ENCODE data around the gene MAPT. TPM values are rescaled to one million over a fixed set of nuclear protein-coding genes. Genes with fewer than 3 reads are reported as not detected.

MAPT gene
- total RNA-seq, 6 experiments from 2014 or later, result 0.11 to 0.43 (median 0.26) TPM

GRCh38 chr17:45963889-45964288 lies 69.5 kb downstream of the MAPT start:
- H3K36me3 Mint-ChIP-seq (ENCODE audit: low read depth), result no peaks in the 10 kb centered on the region
- DNase-seq, result no peak
- H3K4me1 Mint-ChIP-seq (ENCODE audit: low read depth), result no peaks in the 10 kb centered on the region
- TF ChIP-seq CTCF (IDR thresholded peaks at IDR 0.05), result no peak
- peaks cover 42% of the 10 kb centered on the region for H3K27me3 Mint-ChIP-seq (ENCODE audit: insufficient read depth)
- H3K4me3 Mint-ChIP-seq, result no peak overlapping the region
- H3K27ac Mint-ChIP-seq, result no peak overlapping the region
- H3K9me3 Mint-ChIP-seq, result no peaks in the 10 kb centered on the region

GRCh38 chr17:45964634-45965033 lies 70.3 kb downstream of the MAPT start:
- H3K4me3 Mint-ChIP-seq, result no peak overlapping the region
- DNase-seq, result no peak
- no peaks in the 10 kb centered on the region for H3K36me3 Mint-ChIP-seq (ENCODE audit: low read depth)
- H3K4me1 Mint-ChIP-seq (ENCODE audit: low read depth), result no peaks in the 10 kb centered on the region
- peaks cover 36% of the 10 kb centered on the region for H3K27me3 Mint-ChIP-seq (ENCODE audit: insufficient read depth)
- TF ChIP-seq CTCF (IDR thresholded peaks at IDR 0.05), result no peak
- no peak overlapping the region for H3K27ac Mint-ChIP-seq
- H3K9me3 Mint-ChIP-seq, result peaks cover 2% of the 10 kb centered on the region; the same call in 1 of the 2 replicates

GRCh38 chr17:45965812-45966211 lies 71.5 kb downstream of the MAPT start:
- Mint-ChIP-seq H3K4me3 (no peak overlapping the region), H3K36me3 (ENCODE audit: low read depth) (no peaks in the 10 kb centered on the region), H3K27ac (no peak overlapping the region), H3K4me1 (ENCODE audit: low read depth) (no peaks in the 10 kb centered on the region), H3K9me3 (peaks cover 5% of the 10 kb centered on the region; the same call in 1 of the 2 replicates), H3K27me3 (ENCODE audit: insufficient read depth) (peaks cover 28% of the 10 kb centered on the region)
- TF ChIP-seq CTCF (IDR thresholded peaks at IDR 0.05), result no peak
- no peak for DNase-seq

- DNase-seq, result no peak
- Mint-ChIP-seq H3K9me3 (peaks cover 5% of the 10 kb centered on the region; the same call in 1 of the 2 replicates), H3K4me1 (ENCODE audit: low read depth) (no peaks in the 10 kb centered on the region), H3K27ac (no peak overlapping the region), H3K27me3 (ENCODE audit: insufficient read depth) (peaks cover 22% of the 10 kb centered on the region), H3K36me3 (ENCODE audit: low read depth) (no peaks in the 10 kb centered on the region), H3K4me3 (no peak overlapping the region)
- no peak for TF ChIP-seq CTCF (IDR thresholded peaks at IDR 0.05)
These were observed 72.4 kb downstream of the MAPT start for GRCh38 chr17:45966606-45967280.

- Mint-ChIP-seq H3K36me3 (ENCODE audit: low read depth) (no peaks in the 10 kb centered on the region), H3K27me3 (ENCODE audit: insufficient read depth) (peaks cover 25% of the 10 kb centered on the region), H3K27ac (no peak overlapping the region), H3K4me1 (ENCODE audit: low read depth) (no peaks in the 10 kb centered on the region), H3K4me3 (no peak overlapping the region), H3K9me3 (peaks cover 5% of the 10 kb centered on the region; the same call in 1 of the 2 replicates)
- DNase-seq, result no peak
- no peak for TF ChIP-seq CTCF (IDR thresholded peaks at IDR 0.05)
These were observed 73.0 kb downstream of the MAPT start for GRCh38 chr17:45967378-45967777.
